PFSK-1 (cell line): ENCODE measurements around the gene ZBTB48.

ENCODE experiments used
- FOXP2 ChIP-seq: optimal IDR thresholded peaks from 2 replicates; pipeline ENCODE3; 2011; ENCODE audit warnings: borderline replicate concordance, control low read depth, inconsistent platforms; ENCODE audit not compliant: insufficient read depth; ENCODE audit errors: extremely low read length, extremely low read depth
- POLR2AphosphoS5 ChIP-seq: IDR thresholded peaks from 2 replicates; pipeline ENCODE4 v1.6.1; 2012; ENCODE audit warnings: low read depth, mild to moderate bottlenecking, control low read depth, low read length, moderate library complexity
- SIN3A ChIP-seq: IDR thresholded peaks from 2 replicates; pipeline ENCODE4 v1.6.1; 2012; ENCODE audit warnings: mild to moderate bottlenecking, low read length, moderate library complexity, borderline replicate concordance; ENCODE audit not compliant: insufficient read depth
- TAF1 ChIP-seq: IDR thresholded peaks from 2 replicates; pipeline ENCODE4 v1.6.1; 2012; ENCODE audit warnings: low read length, control low read depth, borderline replicate concordance; ENCODE audit not compliant: insufficient read depth
- TF ChIP-seq, protein P1 (sequence below), 2 experiments: IDR thresholded peaks; 2 replicates each; pipeline versions ENCODE4 v1.6.1 to v1.8.0; 2011 to 2012; ENCODE audit warnings: low read depth in 2 of 2, low read length in 2 of 2, control low read depth in 1 of 2, inconsistent platforms in 1 of 2, mild to moderate bottlenecking in 1 of 2, moderate library complexity in 1 of 2; ENCODE audit not compliant: insufficient read depth in 1 of 2

The ZBTB48 gene

DNA sequence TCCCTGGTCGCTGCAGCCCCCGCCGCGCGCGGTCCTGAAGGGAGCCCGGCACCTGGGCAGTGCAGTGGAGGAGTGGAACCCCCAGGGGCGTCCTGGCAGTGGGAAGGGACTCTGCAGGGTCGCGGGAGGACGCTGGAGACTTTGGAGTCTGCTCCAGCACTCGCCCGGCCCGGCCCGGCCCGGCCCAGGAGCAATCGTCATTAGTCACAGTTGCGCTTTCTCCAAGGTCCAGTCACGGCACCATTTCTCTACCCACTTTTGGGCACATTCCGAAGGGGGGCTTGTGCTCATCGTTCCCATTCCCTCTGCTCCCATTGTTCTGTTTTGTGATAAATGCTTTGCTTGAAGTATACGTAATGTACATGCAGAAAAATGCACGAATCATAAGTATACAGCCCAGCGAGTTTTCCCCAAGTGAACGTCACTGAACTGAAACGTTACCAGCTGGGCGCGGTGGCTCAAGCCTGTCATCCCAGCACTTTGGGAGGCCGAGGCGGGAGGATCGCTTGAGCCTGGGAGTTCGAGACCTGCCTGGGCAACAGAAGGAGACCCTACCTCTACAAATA lies 45.9 kb downstream of the ZBTB48 start:
- TF ChIP-seq FOXP2: no peak
- TF ChIP-seq, protein P1, sequence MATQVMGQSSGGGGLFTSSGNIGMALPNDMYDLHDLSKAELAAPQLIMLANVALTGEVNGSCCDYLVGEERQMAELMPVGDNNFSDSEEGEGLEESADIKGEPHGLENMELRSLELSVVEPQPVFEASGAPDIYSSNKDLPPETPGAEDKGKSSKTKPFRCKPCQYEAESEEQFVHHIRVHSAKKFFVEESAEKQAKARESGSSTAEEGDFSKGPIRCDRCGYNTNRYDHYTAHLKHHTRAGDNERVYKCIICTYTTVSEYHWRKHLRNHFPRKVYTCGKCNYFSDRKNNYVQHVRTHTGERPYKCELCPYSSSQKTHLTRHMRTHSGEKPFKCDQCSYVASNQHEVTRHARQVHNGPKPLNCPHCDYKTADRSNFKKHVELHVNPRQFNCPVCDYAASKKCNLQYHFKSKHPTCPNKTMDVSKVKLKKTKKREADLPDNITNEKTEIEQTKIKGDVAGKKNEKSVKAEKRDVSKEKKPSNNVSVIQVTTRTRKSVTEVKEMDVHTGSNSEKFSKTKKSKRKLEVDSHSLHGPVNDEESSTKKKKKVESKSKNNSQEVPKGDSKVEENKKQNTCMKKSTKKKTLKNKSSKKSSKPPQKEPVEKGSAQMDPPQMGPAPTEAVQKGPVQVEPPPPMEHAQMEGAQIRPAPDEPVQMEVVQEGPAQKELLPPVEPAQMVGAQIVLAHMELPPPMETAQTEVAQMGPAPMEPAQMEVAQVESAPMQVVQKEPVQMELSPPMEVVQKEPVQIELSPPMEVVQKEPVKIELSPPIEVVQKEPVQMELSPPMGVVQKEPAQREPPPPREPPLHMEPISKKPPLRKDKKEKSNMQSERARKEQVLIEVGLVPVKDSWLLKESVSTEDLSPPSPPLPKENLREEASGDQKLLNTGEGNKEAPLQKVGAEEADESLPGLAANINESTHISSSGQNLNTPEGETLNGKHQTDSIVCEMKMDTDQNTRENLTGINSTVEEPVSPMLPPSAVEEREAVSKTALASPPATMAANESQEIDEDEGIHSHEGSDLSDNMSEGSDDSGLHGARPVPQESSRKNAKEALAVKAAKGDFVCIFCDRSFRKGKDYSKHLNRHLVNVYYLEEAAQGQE (IDR thresholded peaks at IDR 0.05; ENCODE audit: insufficient read depth in 1 of 2, low read depth in 2 of 2, low read length in 2 of 2): no peak
- no peak for TF ChIP-seq POLR2AphosphoS5
- no peak for TF ChIP-seq SIN3A
- TF ChIP-seq TAF1: no peak

DNA sequence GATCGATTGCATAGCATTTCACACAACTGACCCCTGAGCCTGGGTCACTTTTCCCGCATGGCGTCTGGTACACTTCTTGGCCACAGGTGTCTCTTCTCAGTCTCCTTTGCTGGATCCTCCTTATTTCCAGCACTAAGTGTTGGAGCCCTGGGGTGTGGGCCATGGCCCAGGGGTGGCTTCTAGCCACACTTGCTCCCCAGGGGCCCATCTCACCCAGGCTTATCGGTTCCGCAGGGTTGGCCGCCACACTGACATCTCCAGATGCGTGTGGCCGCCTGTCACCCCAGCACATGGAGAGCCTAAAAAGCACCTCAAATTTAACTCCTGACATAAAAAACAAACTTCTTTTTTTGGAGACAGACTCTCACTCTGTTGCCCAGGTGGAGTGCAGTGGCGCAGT lies 47.2 kb downstream of the ZBTB48 start:
- TF ChIP-seq POLR2AphosphoS5 (no peak), FOXP2 (no peak), TAF1 (no peak), SIN3A (no peak)
- TF ChIP-seq, protein P1 (IDR thresholded peaks at IDR 0.05; ENCODE audit: insufficient read depth in 1 of 2, low read depth in 2 of 2, low read length in 2 of 2): no peak

DNA sequence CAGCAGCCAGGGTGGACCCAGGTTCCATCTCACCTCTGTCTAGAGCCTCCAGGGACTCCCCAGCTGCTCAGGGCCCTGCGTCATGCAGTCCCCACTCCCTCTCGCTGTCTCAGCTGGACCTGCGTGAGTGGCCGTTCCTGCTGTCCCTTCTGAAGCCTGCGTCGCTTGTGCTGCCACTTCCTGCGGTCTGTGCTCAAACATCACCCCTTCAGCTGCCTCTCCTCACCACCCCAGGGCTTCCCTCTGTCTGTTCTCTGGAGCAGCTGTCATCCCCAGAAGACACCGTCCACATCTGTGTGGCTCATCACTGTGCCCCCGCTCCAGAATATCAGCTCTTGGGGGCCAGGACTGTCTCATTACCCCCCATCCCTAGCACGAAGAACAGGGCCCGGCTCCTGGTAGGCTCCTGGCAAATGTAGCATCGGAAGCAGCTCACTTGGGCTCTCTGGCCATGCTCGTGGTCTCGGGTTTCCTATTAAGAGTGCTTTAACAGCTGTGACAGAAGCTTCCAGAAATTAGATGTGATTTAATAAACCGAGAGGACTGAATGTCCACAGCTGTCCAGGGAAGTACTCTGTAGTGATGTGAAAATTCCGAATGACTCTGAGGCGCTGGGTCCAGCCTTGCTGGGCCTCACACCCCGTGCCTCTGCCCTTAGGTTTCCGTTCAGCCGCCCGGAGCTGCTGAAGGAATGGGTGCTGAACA lies 48.2 kb downstream of the ZBTB48 start:
- TF ChIP-seq, protein P1 (IDR thresholded peaks at IDR 0.05; ENCODE audit: insufficient read depth in 1 of 2, low read depth in 2 of 2, low read length in 2 of 2): no peak
- TF ChIP-seq POLR2AphosphoS5 (no peak), FOXP2 (no peak), SIN3A (no peak), TAF1 (no peak)

DNA sequence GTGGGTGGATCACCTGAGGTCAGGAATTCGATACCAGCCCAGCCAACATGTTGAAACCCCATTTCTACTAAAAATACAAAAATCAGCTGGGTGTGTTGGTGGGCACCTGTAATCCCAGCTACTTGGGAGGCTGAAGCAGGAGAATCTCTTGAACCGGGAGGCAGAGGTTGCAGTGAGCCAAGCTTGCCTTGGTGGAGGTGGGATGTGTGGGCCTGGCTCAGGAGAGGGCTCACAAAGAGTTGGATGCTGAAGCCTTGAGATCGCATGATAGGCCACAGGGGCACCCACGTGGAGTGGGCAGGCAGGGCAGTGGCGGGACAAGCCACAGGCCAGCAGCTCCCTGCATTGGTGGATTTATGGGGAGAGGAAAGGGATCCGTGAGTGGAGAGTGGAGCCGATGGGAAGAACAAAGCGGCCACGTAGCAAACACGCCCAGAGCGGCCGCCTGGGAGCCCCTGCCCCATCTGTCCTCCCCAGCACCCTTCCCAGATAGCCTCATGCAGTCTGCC lies 49.2 kb downstream of the ZBTB48 start:
- TF ChIP-seq FOXP2: no peak
- no peak for TF ChIP-seq POLR2AphosphoS5
- TF ChIP-seq, protein P1 (IDR thresholded peaks at IDR 0.05; ENCODE audit: insufficient read depth in 1 of 2, low read depth in 2 of 2, low read length in 2 of 2): no peak
- TF ChIP-seq SIN3A: no peak
- TF ChIP-seq TAF1: no peak
